VCaP (cell line): ENCODE measurements around the gene KCNMA1.

Experiments
- H3K27ac ChIP-seq: fragments of 450-650 bp; 2 replicates; pipeline ENCODE4 v1.5.1; 2017
- CTCF ChIP-seq: fragments of 450-650 bp; conservative IDR thresholded peaks from 2 replicates; pipeline ENCODE4 v1.5.1; 2017; ENCODE audit warnings: mild to moderate bottlenecking, moderate library complexity

The KCNMA1 gene

DNA sequence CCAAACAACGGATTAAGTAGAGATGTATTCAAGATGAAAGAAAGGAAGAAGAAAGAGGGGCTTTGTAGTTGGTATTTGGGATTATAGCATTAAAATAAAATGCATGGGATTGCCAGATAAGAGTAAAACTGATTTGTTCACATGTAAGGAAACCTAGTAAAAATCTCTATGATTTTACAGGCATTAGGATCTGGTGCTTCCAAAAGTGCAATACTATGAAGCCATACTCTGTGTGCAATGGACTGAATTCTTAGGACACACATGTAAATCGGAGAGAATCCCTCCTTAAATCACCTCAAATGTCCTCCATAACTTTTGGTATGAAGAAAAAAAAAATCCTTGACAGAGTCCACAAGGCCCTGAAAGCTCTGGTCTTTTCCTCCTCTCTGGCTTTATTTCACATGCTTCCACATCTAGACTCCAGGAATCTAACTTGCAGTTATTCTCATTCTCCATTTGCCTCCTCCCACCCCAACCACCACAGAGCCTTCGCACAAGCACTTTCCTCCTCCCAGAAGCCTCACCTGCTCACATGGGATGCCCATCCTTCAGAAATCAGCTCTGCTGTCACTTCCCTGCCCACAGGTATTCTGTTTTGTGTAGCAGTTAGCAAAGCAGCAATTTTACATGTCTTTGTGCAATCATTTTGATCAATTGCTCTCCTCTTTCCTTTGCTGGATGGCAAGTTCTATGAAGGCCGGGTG lies 378.3 kb downstream of the KCNMA1 start:
- no peak for TF ChIP-seq CTCF

GRCh38 chr10:77256346-77256745 lies 381.3 kb downstream of the KCNMA1 start:
- TF ChIP-seq CTCF = no peak
- no peak overlapping the region for H3K27ac ChIP-seq

More for the DNA sequence above, 378.3 kb downstream of the KCNMA1 start:
- H3K27ac ChIP-seq = peak overlapping the region; percentile 20; the same call in 1 of the 2 replicates

GRCh38 chr10:77253556-77254064 lies 384.0 kb downstream of the KCNMA1 start:
- TF ChIP-seq CTCF = no peak
- no peak overlapping the region for H3K27ac ChIP-seq

DNA sequence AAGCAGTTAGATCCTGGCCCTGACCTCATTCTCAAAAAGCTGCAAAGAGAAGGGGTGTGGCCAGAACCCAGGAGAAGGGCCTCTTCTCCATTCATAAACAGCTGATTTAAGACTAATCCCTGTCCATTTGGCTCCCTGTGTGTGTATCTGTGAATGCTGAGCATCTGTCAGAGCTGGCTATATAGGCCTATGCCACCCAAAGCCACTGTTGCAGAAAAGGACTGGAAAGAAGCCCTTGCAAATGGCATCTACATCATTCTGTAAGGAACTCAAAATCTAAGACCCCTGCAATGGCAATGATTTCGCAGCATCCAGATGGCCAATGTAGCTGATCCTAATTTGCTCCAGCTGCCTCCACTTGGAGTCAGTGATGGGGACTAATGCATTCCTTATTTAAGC lies 384.5 kb downstream of the KCNMA1 start:
- TF ChIP-seq CTCF = no peak
- H3K27ac ChIP-seq = no peak overlapping the region; the same call in 1 of the 2 replicates

GRCh38 chr10:77252380-77253146 lies 385.0 kb downstream of the KCNMA1 start:
- TF ChIP-seq CTCF = no peak
- H3K27ac ChIP-seq = no peak overlapping the region; the same call in 1 of the 2 replicates

- peak; percentile 90 for TF ChIP-seq CTCF
- H3K27ac ChIP-seq = no peak overlapping the region; the same call in 1 of the 2 replicates
These were observed 386.2 kb downstream of the KCNMA1 start for GRCh38 chr10:77251297-77252013.
